Measurements from ENCODE around the gene TRAPPC2B.

DNA sequence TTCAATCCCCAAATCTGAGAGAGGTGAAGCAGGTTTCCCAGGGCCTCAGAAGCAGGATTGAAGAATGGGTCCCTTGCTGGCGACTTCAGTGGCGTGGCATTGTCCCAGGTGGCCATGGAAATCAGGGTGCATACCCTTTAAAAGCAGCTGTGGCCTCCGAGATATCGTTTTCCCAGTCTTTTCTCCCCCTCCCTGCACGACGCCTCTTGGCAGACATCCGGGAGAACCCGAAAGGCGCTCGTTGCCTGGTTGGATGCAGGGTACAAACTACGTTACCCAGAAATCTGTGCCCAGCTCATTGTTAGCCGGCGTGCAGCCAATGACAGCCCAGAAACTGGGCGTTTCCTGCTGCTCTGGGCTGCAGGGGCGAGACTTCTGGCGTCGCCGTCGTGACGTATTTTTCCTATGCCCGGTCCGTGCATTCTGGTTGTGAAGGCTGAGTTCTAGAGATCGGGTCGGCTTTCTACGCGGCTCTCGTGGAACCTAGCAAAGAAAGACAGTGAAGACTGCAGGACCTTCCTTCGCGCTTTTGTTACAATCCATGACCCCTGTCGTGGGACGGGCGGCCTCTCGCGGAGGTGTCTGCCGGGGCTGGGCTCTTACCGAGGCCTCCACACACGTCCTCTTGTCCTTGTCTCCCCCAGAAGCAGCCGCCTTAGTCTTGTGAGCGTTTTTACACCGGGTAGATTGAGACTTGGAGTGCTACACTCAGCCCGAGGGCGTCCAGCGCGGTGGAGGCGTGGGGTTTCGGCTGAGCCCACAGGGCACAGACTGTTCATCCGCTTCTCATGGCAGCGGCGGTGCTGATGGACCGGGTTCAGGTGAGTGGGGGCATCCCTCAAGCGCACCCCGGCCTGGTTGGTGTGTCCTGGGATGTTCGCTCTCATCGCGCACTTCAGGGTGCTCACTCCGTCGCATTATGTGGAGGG is 12.2 kb upstream of the TRAPPC2B start, which contains the start of gene ZNF304:
- TF ChIP-seq, protein P1, sequence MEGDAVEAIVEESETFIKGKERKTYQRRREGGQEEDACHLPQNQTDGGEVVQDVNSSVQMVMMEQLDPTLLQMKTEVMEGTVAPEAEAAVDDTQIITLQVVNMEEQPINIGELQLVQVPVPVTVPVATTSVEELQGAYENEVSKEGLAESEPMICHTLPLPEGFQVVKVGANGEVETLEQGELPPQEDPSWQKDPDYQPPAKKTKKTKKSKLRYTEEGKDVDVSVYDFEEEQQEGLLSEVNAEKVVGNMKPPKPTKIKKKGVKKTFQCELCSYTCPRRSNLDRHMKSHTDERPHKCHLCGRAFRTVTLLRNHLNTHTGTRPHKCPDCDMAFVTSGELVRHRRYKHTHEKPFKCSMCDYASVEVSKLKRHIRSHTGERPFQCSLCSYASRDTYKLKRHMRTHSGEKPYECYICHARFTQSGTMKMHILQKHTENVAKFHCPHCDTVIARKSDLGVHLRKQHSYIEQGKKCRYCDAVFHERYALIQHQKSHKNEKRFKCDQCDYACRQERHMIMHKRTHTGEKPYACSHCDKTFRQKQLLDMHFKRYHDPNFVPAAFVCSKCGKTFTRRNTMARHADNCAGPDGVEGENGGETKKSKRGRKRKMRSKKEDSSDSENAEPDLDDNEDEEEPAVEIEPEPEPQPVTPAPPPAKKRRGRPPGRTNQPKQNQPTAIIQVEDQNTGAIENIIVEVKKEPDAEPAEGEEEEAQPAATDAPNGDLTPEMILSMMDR (IDR thresholded peaks at IDR 0.05), result no peak
- peak; percentile 48 to 69 for TF ChIP-seq EP300 (IDR thresholded peaks at IDR 0.05)
- no peak for TF ChIP-seq POLR2A (IDR thresholded peaks at IDR 0.05)

All from tibial nerve (tissue), 4 donors.